Measurements from ENCODE around the gene HES3.

The HES3 gene

DNA sequence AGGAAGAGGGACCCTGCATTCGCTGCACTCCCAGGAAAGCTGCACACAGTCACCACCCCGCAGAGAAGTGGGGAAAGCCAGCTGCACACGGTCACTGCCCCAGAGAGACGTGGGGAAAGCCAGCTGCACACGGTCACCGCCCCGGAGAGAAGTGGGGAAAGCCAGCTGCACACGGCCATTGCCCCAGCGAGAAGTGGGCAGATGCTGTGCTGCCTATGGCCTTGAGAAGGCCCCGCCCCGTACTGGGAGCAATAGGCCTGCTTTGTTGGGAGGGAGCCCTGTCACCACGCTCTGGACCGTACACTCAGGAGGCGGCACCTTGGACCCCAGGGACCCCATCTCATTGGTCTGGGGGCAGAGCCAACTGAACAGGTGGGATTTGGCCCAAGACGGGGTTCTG lies 21.2 kb downstream of the HES3 start:
- no peak for DNase-seq

DNA sequence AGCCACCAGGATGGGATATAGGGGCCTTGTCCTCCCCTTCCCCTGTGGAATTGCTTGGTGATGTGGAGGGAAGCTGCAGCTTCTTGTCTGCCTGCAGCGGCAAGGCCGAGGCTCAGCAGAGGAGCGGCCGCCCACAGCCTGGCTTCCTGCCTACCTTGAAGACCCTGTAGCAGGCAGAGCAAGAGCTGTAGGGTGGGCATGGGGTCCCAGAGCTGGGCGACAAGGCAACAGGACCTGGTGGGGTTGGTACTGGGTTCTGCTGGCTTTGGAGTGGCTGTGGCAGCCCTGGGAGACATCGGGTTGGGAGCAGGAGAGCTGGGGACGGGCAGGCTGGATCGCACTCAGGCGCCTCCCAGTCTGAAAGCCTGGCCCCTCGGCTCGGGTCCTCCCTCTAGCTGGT lies 22.7 kb downstream of the HES3 start:
- no peak for DNase-seq

DNA sequence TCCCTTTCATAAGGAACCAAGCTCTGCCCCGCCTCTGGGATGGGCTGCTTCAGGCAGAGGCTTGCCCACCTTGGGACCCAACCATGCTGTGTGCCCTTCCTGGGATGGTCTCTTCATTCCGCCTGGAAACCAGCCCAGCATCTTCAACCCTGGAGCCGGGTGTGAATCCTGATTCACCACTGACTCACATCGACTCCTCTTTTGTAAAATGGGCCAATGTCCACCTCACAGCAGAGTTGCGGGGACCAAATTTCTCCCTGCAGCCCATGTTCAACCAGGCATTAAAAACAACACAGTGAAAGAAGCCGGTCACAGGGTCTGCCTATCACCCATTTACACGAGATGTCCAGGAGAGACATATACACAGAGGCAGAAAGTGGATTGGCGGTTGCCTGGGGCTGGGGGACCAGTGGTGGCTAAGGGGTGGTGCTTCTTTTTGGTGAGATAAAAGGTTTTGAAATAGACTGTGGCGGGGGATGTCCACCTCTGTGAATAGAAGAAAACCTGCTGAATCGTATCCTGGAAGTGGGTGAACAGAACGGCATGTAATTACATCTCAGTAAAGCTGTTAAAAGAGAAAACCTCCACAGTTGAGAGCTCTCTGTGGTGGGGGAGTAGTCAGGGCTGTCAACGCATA lies 23.8 kb downstream of the HES3 start:
- no peak for DNase-seq

DNA sequence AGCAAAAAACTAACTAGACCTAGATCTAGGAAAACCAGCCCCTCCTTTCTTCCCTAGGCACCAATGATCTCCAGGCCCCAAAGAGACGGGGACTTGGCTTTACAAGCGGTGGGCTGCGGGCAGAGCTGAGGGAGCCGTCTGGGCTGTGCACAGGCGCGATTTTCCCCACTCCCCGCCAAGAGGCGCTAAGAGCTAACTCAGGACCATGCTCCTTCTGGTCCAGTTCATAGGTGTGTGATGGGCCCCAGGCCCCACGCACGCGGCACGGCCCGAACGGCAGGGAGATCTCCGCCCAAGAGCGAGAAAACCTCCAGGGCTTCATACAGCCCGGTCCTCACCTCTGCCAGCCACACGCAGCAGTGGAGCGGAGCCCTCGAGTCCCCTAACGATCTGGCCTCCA lies 24.4 kb downstream of the HES3 start:
- DNase-seq = no peak

DNA sequence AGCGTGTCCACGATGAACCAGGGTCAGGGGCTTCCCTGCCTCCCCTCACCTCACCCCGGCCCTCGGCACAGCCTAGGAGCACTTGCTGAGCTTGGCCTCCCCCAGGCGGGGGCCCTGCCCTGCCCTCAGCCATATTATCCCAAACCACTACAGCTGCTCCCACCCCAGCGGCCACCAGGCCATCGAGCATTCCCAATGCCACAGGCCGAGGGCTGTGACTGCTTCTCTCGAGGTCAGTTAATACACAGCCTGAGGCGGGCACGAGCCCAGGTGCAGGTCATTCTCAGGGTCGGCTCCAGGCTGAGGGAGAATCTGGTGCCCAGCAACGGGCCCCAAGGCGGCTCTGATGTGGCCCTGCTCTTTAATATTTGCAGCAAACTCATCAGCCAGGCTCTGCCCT lies 25.3 kb downstream of the HES3 start:
- DNase-seq = no peak

DNA sequence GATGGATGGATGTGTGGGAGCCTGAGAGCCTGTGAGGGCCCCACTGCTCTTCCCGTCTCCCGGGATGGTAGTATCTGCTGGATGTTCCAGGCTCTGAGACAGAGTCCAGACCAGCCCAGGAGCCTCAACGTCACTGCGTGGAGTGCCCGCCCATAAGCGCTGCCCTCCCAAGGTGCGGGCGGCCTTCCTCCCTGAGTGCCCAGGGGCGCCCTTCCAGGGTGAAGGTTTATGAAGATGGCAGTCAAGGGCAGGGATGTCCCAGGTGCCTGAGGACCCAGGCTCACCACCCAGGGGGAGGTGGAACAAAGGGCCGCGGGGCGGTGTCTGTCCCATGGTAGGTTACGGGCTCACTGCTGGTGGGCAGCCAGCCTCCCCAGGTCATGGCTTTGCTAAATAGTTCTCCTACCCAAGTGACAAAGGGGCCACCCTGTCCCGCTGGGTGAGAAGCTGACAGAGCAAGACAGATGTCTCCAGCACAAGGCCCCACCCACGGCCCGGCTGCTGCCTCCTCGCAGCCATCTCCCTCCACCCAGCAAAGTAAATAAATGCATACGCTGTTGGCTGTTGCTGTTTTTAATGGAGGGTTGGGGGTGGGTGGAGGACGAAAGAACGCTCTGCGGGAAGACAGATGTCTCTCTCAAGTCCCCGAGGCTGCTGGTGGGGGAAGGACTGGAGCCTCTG lies 25.9 kb downstream of the HES3 start:
- DNase-seq = no peak

DNA sequence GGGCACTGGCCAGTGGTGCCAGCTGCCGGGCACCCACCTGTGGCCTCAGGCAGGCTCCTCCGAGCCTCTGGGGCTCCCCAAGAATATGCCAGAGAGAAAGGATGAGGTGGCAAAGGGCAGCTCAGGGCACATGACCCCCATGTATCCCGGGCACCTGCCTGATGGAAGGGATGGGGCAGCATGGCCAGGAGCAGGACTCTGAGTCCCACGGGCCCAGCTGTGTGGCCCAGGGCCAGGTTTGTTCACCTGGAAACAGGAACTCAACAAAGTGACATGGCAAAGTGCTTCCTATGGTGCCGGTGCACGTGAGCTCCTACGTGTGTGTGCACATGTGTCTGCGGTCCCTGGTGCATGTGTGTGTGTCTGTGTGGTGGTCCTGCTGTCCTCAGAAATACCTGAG lies 26.4 kb downstream of the HES3 start:
- peak; percentile 51 for DNase-seq

DNA sequence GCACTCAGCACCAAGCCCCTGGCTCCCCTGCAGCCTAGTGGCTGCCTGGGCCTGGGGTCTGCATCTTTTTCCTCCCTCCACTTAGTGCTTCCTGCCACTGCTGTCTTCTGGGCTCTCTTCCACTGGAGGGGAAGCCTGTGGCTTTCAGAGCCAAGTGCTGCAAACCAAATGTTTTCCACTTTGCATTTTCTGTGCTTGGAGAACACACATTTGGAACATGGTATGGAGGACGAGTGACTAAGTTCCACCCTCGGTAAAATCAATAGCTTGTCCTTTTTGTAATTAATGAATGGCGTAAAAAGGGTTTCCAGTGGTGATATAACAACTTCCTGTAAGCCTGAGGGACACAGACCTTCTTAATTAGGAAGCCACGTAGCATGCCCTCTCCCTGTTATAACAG lies 27.0 kb downstream of the HES3 start:
- no peak for DNase-seq

DNA sequence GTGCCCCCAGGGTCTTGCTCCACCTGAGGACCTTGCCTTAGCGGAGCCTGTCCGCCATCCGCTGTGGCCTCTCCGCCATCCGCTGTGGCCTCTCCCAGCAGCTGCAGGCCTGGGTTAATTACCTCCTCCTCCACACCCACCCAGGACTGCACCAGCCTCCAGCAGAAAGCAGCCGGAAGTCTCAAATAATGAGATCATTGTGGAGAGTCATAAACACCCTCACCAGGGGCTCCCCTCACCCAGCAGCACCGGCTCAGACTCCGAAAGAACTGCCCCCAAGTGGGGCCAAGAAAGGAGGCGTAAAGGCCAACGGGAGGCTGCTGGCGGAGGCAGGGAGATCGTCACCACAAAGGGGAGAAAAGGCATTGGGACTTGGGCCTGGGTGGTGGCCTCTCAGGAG lies 27.6 kb downstream of the HES3 start:
- no peak for DNase-seq

DNA sequence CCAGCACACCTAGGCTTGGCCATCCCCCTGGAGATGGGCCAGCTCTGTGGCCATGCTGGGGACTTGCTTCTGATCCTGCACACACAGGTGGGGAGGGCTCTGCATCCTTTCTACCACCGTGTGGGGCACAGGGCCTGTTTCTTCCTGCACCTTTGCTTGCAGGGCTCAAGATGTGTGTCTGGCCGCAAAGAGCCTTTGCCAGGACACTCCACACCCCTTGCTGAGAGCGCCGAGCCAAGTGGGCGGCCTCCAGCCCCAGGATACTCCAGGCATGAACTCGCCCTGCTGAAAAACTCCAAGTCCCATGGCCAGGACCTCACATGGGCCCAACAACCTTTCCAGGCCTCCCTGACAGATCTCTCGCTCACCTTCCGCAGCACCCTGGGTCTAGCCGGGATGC lies 28.5 kb downstream of the HES3 start:
- DNase-seq = no peak

DNA sequence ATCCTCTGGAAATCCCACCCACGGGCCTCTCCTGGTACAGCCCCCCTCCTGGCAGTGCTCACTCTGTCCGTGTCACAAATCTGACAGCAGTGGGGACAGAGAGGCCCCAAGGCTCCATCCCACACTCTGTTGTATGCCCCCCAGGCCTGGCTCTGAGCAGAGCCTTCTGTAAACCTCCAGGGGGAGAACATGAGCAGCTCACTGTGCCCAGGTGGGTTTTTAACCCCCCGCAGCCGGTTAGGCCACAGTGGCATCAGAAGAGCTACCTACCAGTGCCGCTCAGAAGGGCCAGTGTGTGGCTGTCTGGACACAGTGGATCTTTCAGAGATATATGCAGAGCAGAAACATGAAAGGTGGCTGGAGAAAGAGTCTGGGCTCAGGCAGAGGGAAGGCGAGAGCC lies 28.9 kb downstream of the HES3 start:
- DNase-seq = no peak

DNA sequence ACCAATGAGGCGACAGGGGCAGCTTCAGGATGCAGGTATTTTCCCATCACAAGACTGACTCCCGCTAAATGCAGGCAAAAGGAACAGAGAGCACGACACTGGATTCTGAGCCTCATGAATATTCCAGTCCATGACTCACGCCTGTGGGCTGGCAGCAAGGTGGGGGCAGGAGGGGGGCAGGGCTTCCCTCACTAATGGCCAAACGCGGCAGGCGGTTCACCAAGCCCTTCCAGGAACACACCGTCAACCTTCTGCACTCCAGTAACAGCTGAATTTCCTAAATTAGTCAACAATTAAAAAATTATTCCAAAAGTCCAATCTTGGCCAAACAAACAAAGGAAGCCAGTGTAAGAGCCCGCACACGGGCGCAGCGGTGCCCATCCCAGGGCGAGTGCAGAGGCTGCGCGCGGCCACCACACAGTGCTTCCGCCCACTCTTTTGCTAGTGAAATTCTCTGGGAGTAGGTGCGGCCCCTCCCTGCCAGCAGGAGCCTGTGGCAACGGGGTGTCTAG lies 29.5 kb downstream of the HES3 start:
- no peak for DNase-seq

DNA sequence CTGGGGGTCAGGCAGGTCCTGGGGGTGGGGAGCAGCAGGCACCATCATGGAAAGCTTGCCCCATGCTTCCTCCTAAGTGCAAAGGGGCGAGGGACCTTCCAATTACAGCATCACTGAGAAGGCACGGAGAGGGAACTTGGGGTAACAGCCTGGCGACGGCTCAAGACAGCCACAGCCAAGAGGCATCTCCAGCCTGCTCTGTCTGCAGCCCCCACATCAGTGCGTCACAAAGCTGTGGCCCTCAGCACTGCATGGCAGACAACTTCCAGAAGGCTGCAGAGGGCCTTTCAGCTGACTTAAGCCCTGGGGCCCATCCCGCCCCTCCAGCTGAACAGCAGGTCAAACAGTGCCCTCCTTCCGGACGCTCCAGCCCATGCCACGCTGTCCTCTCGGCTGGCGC lies 30.1 kb downstream of the HES3 start:
- no peak for DNase-seq

DNA sequence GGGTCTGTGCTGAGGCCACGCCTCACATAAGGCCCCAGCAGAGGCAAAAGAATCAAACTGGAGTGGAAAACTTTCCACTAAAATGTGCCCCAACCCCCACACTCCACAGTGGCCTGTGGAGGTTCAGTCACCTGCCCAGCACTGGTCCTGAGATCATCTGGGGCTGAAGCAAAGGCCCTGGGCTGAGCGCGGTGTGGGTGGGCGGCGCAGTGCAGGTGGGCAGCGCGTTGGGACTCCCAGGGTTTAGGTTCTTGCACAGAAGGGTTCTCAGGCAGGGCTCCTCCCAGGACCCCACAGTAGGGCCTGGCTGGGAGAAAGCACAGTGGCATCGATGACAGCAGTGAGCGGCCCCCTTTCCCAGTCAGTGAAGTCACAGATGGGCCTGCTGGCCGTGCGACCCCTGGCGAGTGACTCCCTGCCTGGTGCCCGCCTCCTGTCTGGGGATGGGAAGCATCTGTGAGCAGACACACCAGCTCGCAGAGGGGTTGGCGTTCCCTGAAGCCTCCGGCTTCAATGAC lies 30.7 kb downstream of the HES3 start:
- DNase-seq = no peak

DNA sequence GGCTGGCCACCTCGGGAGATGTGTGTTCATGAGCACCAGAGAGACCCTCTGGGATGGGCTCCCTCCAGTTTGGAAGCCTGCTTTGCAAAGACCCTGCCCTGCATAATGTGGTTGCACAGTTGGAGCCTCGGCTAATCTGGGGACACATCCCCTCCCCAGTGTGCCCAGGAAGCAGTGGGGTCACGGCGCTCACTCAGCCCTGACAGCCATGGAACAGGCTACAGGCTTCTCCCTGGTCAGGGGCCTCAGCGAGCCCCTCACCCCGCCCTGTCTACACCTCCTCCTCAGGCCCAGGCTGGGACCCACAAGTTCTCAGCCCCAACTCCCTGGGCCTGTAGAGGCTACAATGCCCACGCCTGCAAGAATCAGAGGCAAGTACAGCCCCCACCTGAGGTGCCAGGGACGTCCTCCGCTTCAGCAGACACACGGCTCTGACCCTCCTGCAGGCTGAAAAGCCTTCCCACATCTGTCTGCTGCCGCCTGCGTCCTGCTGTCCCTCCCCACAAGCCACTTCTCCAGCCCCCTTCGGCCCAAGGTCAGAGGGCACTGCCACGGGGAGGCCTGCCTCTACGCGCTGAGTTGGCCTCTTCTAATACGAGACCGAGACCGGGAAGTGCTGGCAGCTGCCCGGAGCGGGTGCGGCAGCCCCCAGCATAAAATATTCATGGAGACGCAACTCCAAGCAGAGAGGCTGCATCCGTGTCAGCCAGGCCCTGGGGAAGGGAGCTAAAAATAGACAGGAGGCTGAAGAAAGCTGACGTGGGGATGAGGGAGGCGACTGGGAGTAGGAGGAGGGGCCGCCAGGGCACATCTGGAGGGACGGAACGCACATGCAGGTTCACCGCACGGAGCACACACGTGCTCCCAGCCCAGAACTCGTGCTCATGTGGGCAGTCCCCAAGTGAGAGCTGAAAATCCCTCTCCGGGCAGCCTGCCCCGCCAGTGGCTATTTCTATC lies 32.1 kb downstream of the HES3 start:
- no peak for DNase-seq

DNA sequence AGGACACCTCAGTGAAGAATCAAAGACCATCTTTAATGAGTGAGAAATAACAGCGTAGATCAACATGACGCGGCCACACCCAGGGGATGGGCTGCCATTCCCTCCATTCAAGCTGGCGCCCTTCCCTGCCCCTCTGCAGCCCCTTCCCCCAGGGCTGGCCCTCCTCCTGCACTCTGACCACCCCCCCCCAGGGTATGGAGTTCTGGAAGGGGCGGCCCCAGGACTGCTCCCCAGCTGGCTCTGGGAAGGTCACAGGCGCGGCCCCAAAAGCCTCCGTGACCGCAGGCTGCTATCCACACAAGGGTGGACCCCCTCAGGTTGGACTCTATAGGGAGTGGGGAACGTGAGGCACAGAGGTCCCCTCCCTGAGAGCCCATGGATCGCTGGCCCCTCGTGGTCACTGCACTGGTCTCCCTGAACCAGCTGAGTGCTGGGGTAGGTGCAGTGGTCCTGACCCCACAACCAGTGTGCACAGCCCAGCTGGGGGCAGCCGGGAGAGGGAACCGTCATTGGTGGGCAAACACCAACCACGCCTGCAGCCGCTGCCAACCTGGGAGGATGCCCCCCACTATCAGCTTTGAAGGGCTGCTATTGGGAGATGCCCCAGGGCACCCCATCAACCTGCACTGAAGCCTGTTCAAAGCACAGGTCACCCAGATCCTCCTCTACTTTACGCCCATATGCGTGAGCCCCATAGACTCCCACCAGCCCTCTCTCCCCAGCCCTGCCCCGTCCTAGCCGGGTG lies 33.0 kb downstream of the HES3 start:
- DNase-seq = no peak

DNA sequence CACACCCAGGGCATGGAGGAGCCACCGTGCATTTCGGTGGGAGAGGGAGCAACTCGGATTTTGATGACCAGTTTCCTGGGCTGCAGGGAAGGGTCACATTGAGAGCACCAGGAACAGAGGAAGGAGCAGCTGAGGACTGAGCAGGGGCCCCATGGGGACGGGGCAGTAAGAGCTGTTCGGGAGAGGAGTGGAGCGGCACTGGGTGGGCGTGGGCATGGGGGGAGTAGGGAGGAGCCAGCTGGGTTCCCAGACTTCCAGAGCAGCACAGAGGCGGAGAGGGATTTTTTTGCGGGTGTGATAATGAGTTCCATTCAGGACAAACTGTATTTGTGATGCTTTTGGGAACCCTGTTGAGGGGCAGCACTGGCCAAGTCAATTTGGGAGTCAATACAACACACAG lies 34.3 kb downstream of the HES3 start:
- DNase-seq = no peak

DNA sequence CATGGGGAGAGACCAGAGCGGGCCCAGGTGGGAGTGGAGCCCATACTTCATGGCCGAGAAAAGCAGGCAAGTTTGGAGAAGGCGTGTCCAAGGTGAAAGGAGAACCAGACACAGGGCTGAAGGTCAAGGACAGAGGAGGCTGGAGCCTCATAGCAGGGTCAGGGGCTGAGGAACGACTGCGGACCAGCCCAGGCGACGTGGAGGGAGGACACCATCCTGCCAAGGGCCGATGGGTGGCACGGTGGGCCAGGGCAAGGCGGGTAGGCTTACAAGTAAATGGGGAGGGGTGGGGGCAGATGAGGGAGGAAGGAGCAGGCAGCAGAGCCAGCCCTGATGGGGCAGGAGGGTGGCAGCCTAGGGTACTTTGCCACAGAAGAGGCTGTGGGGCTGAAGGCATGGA lies 35.1 kb downstream of the HES3 start:
- no peak for DNase-seq

DNA sequence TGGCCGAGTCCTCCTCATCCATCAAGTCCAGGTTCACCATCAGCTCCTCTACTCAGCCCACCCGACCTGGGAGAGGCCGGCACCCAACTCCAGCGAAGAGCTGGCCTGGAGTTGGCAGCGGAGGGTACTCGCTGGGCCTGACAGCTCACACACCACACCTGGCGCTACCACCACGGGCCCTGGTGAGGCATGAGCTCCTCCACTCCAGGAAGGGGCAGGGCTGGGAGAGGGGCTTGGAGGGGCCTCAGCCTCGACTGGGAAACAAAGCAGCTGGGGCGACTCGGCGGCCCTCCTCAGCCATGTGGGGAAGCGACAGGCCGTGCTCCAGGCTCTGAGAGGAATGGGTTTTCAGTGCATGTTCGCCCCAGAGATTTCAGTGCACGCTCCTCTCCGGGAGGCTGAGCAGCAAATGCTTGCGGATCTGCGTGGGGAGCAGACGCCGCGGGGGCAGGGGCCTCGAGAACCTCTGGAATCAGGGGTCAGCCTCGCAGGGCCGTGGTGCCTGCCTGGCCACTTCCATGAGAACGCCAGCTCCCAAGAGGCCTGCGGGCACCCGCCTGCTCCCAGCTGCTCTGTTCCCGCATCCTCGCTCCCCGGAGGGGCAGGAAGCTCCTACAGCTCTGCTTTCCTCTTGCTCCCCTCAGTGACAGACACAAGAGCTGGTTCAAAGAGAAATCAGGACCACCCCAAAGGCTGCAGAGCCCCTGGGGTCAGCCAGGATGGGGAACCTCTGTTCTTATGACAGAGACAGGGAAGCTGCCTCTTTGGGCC lies 35.8 kb downstream of the HES3 start:
- DNase-seq = no peak

DNA sequence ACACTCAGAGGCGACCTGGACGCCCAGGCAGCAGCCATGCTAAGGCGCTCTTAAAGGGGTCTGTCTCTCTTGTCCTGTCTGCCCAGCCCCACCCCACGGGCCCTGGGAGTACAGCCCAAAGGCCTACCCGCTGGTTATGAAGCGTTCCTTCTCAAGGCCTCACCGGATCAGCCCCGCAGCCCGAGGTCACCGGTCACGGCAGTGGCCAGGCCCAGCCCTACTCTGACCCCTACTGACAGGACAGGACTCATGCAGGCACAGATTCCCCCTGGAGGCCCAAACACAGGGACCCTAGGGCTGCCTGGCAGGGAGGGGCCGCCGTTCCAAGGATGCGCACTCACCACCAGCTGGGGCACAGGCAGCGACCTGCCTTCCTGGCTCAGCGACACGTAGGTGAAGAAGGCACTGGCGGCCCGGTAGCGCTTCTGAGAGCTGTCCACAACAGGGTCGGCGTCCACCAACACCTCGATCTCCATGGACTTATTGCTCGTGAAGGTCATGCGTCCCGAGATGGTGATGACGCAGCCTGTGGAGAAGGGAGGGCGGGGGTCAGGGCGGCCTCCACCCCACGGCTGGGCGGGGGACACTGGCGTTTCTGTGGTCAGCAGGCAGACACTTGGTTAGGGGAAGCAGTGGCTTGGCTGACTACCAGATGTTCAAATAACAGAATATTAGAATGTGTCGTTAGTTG lies 36.9 kb downstream of the HES3 start:
- DNase-seq = no peak
